HepG2 (cell line): ENCODE data around the gene WDR18. TPM values are rescaled to one million over a fixed set of nuclear protein-coding genes. Genes with fewer than 3 reads are reported as not detected.

Source experiments
- ETV5 ChIP-seq: IDR thresholded peaks from 2 replicates; pipeline ENCODE4 v1.6.1; 2018; ENCODE audit warnings: missing biosample characterization, missing genetic modification reagents, inconsistent platforms, borderline replicate concordance
- FOXK2 ChIP-seq: fragments of 450-650 bp; IDR thresholded peaks from 2 replicates; pipeline ENCODE4 v1.6.1; 2016
- MIER2 ChIP-seq: IDR thresholded peaks from 2 replicates; pipeline ENCODE4 v1.6.1; 2016; ENCODE audit warnings: missing biosample characterization, missing genetic modification reagents
- NR1H2 ChIP-seq: sonication (generic); formaldehyde crosslinking; IDR thresholded peaks from 2 replicates; pipeline ENCODE4 v1.8.1; 2022; ENCODE audit warnings: low read depth, missing genetic modification reagents, borderline replicate concordance
- PLSCR1 ChIP-seq: sonication (generic); formaldehyde crosslinking; IDR thresholded peaks from 2 replicates; pipeline ENCODE4 v1.5.0; 2020; ENCODE audit warnings: missing genetic modification reagents, mild to moderate bottlenecking, borderline replicate concordance
- PRDM4 ChIP-seq: sonication (generic); formaldehyde crosslinking; IDR thresholded peaks from 2 replicates; pipeline ENCODE4 v1.9.0; 2021; ENCODE audit warnings: missing genetic modification reagents, borderline replicate concordance
- RBFOX2 ChIP-seq: fragments of 200-400 bp; formaldehyde crosslinking; IDR thresholded peaks from 2 replicates; pipeline ENCODE4 v1.6.1; 2017; ENCODE audit warnings: low read depth, mild to moderate bottlenecking, low read length
- SCMH1 ChIP-seq: sonication (generic); formaldehyde crosslinking; IDR thresholded peaks from 2 replicates; pipeline ENCODE4 v1.9.0; 2021; ENCODE audit warnings: missing genetic modification reagents, mild to moderate bottlenecking, borderline replicate concordance
- SIN3A ChIP-seq: IDR thresholded peaks from 2 replicates; pipeline ENCODE4 v1.6.1; 2011; ENCODE audit warnings: low read depth, mild to moderate bottlenecking, control low read depth, low read length, borderline replicate concordance
- SMAD3 ChIP-seq: sonication (generic); formaldehyde crosslinking; IDR thresholded peaks from 2 replicates; pipeline ENCODE4 v1.4.0; 2020; ENCODE audit warnings: missing genetic modification reagents
- STAT6 ChIP-seq: sonication (generic); formaldehyde crosslinking; IDR thresholded peaks from 2 replicates; pipeline ENCODE4 v1.4.0; 2020; ENCODE audit warnings: missing genetic modification reagents, mild to moderate bottlenecking, borderline replicate concordance
- TARDBP ChIP-seq: sonication (generic); formaldehyde crosslinking; IDR thresholded peaks from 2 replicates; pipeline ENCODE4 v1.8.0; 2022; ENCODE audit warnings: mild to moderate bottlenecking, missing genetic modification reagents
- TGIF2 ChIP-seq: IDR thresholded peaks from 2 replicates; pipeline ENCODE4 v1.6.1; 2016; ENCODE audit warnings: control low read depth, missing compliant biosample characterization
- THAP9 ChIP-seq: sonication (generic); formaldehyde crosslinking; IDR thresholded peaks from 2 replicates; pipeline ENCODE4; 2020; ENCODE audit warnings: missing genetic modification reagents, mild to moderate bottlenecking, borderline replicate concordance
- TOPORS ChIP-seq: sonication (generic); formaldehyde crosslinking; IDR thresholded peaks from 2 replicates; pipeline ENCODE4 v1.8.0; 2023; ENCODE audit warnings: mild to moderate bottlenecking, missing genetic modification reagents
- ZNF18 ChIP-seq: sonication (generic); formaldehyde crosslinking; IDR thresholded peaks from 2 replicates; pipeline ENCODE4 v1.8.0; 2022; ENCODE audit warnings: mild to moderate bottlenecking, missing genetic modification reagents; ENCODE audit not compliant: insufficient replicate concordance
- ZNF225 ChIP-seq: sonication (generic); formaldehyde crosslinking; IDR thresholded peaks from 2 replicates; pipeline ENCODE4 v1.4.0; 2020; ENCODE audit warnings: mild to moderate bottlenecking, missing genetic modification reagents
- ZNF343 ChIP-seq: sonication (generic); formaldehyde crosslinking; IDR thresholded peaks from 2 replicates; pipeline ENCODE4 v1.4.0; 2020; ENCODE audit warnings: mild to moderate bottlenecking, missing genetic modification reagents
- polyA plus RNA-seq, 8 experiments: library from polyadenylated mRNA; depleted of rRNA in 3 of 8; stranded (reverse) in 7 of 8; unstranded in 1 of 8; fragments of >200 nt; fragmentation: Illumina TruSeq in 4 of 8; extraction: Trizol in 4 of 8; gene quantifications; 2 replicates each; pipeline versions ENCODE4 v1.2.1 to v1.2.3, GENCODE V29; 2011 to 2016; ENCODE audit warnings: low read depth in 4 of 8, missing spikeins in 1 of 8, mixed read lengths in 1 of 8; ENCODE audit not compliant: insufficient read depth in 1 of 8
- total RNA-seq, 5 experiments: library from RNA; depleted of rRNA; stranded (reverse); fragments of >200 nt; fragmentation: Illumina TruSeq; extraction: Trizol; gene quantifications; 2 replicates each; pipeline ENCODE4 v1.2.3, GENCODE V29; 2016; ENCODE audit warnings: low read depth in 1 of 5

The WDR18 gene
- total and polyA plus RNA-seq, 2 of the 13 experiments (the other 11 are each of a cell fraction or from before 2014, with no cell fraction given), result 36.4 to 47.6 TPM

GRCh38 chr19:1028062-1028926 lies 44.1 kb downstream of the WDR18 start (continued):
- TF ChIP-seq PLSCR1 (CRISPR knock-in tag) (no peak), ZNF225 (CRISPR knock-in tag) (no peak), STAT6 (CRISPR knock-in tag) (no peak), ZNF18 (CRISPR knock-in tag) (no peak), SIN3A (0 out of 2 replicates have a peak, but pooled peaks have one; percentile 37), PRDM4 (no peak), TARDBP (CRISPR knock-in tag) (no peak), MIER2 (CRISPR knock-in tag) (no peak), TGIF2 (CRISPR knock-in tag) (no peak), ETV5 (peak; percentile 84), SMAD3 (no peak), SCMH1 (CRISPR knock-in tag) (no peak), ZNF343 (CRISPR knock-in tag) (peak; percentile 34; the same call in 1 of the 2 replicates), RBFOX2 (peak; percentile 73; the same call in 1 of the 2 replicates), NR1H2 (CRISPR knock-in tag) (no peak), TOPORS (CRISPR knock-in tag) (no peak), FOXK2 (no peak), THAP9 (no peak)
